ENCODE results near the gene ANKDD1A. TPM values are rescaled to one million over a fixed set of nuclear protein-coding genes. Genes with fewer than 3 reads are reported as not detected.

ANKDD1A gene
- total RNA-seq, 1 donor: 6.2 TPM

DNA sequence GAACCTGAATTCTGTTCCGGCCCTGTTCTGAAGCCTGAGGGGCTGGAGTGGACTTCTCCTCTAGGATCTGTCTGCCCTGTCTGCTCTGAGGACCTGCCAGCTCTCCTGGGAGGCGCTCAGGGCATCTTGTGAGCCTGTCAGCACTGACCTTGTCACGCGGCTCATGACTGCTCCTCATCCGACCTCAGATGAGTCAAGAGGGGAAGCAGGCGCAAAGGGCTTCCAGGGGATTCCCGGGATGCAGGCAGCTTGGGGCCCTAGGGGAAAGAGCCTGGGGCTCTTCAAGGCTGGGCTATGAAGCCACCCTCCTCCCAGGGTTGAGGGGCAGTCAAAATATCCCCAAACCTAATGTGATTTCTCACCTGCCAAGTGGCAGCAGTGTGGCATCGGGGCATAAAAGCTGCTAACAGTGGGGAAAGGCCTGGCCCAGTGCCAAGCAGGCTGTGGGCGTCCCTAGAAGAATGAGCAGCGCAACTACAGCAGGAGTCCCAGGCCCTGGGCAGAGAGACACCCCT, 27.6 kb upstream of the ANKDD1A start:
- Histone ChIP-seq H3K9me3 (ENCODE audit: low read depth, low read length) (no peaks in the 10 kb centered on the region), H2AFZ (ENCODE audit: low read length) (no peak overlapping the region), H3K79me2 (ENCODE audit: insufficient read depth, low read length) (no peaks in the 10 kb centered on the region), H3K27ac (ENCODE audit: low read depth, low read length) (peak overlapping the region; percentile 86), H4K20me1 (ENCODE audit: insufficient read depth, low read length) (no peaks in the 10 kb centered on the region), H3K27me3 (ENCODE audit: insufficient read depth, low read length) (no peaks in the 10 kb centered on the region), H3K4me2 (ENCODE audit: insufficient read depth, low read length) (peak overlapping the region; percentile 54), H3K4me1 (ENCODE audit: insufficient read depth, low read length) (peaks cover 30% of the 10 kb centered on the region), H3K4me3 (ENCODE audit: insufficient read depth, low read length) (no peak overlapping the region), H3K36me3 (ENCODE audit: insufficient read depth, low read length) (no peaks in the 10 kb centered on the region)
- TF ChIP-seq, protein P1, sequence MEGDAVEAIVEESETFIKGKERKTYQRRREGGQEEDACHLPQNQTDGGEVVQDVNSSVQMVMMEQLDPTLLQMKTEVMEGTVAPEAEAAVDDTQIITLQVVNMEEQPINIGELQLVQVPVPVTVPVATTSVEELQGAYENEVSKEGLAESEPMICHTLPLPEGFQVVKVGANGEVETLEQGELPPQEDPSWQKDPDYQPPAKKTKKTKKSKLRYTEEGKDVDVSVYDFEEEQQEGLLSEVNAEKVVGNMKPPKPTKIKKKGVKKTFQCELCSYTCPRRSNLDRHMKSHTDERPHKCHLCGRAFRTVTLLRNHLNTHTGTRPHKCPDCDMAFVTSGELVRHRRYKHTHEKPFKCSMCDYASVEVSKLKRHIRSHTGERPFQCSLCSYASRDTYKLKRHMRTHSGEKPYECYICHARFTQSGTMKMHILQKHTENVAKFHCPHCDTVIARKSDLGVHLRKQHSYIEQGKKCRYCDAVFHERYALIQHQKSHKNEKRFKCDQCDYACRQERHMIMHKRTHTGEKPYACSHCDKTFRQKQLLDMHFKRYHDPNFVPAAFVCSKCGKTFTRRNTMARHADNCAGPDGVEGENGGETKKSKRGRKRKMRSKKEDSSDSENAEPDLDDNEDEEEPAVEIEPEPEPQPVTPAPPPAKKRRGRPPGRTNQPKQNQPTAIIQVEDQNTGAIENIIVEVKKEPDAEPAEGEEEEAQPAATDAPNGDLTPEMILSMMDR (IDR thresholded peaks at IDR 0.05; ENCODE audit: extremely low read depth, low read depth, low read length): no peak
- peak; percentile 97 for DNase-seq (ENCODE audit: insufficient read length, low spot score, missing footprints)

DNA sequence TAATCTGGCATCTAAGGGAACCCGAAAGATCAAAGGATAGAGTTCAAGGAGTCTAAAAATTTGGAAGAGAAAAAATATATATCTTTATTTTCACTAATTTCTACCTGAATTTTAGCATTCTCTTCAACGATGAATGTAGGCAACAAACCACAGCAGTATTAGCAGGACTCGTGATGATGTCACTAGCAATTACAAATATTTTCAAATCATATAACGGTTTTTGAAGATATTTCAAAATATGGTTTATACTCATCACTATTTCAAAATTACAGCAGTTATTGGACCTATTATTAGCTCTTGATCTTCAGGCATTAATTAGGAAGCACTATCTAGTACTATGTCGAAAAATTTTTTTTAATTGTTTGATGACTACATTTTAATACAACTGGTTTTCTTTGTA, 27.0 kb upstream of the ANKDD1A start:
- Histone ChIP-seq H3K4me3 (ENCODE audit: insufficient read depth, low read length) (no peak overlapping the region), H3K36me3 (ENCODE audit: insufficient read depth, low read length) (no peaks in the 10 kb centered on the region), H3K27ac (ENCODE audit: low read depth, low read length) (peak overlapping the region; percentile 86), H3K27me3 (ENCODE audit: insufficient read depth, low read length) (no peaks in the 10 kb centered on the region), H3K9me3 (ENCODE audit: low read depth, low read length) (no peaks in the 10 kb centered on the region), H3K4me1 (ENCODE audit: insufficient read depth, low read length) (peaks cover 30% of the 10 kb centered on the region), H3K4me2 (ENCODE audit: insufficient read depth, low read length) (no peak overlapping the region), H4K20me1 (ENCODE audit: insufficient read depth, low read length) (no peaks in the 10 kb centered on the region), H2AFZ (ENCODE audit: low read length) (no peak overlapping the region), H3K79me2 (ENCODE audit: insufficient read depth, low read length) (no peaks in the 10 kb centered on the region)
- no peak for DNase-seq (ENCODE audit: insufficient read length, low spot score, missing footprints)
- TF ChIP-seq, protein P1 (IDR thresholded peaks at IDR 0.05; ENCODE audit: extremely low read depth, low read depth, low read length): no peak

DNA sequence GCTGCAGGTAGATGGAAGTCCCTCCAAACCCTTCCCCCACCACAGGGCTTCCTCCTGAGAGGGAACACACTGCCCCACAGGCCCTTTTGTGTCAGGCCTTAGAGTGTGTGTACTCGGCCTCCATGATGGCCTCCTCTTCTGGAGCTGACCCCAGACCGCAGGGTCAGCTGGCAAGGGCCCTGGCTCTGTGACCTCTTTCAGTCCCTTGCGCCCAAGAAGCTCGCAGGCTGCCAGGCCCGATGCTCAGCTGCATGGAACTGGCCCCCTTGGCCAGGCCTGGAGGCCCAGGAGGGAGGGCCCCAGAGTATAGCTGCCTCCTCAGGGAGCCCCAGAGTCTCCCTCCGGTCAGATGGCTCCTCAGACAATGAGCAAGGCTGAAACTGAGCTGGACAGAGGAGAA, 23.4 kb upstream of the ANKDD1A start:
- DNase-seq (ENCODE audit: insufficient read length, low spot score, missing footprints): no peak
- Histone ChIP-seq H3K36me3 (ENCODE audit: insufficient read depth, low read length) (no peaks in the 10 kb centered on the region), H4K20me1 (ENCODE audit: insufficient read depth, low read length) (no peaks in the 10 kb centered on the region), H2AFZ (ENCODE audit: low read length) (no peak overlapping the region), H3K4me1 (ENCODE audit: insufficient read depth, low read length) (peaks cover 13% of the 10 kb centered on the region), H3K4me3 (ENCODE audit: insufficient read depth, low read length) (no peak overlapping the region), H3K4me2 (ENCODE audit: insufficient read depth, low read length) (no peak overlapping the region), H3K27me3 (ENCODE audit: insufficient read depth, low read length) (no peaks in the 10 kb centered on the region), H3K79me2 (ENCODE audit: insufficient read depth, low read length) (no peaks in the 10 kb centered on the region), H3K27ac (ENCODE audit: low read depth, low read length) (no peak overlapping the region), H3K9me3 (ENCODE audit: low read depth, low read length) (no peaks in the 10 kb centered on the region)
- TF ChIP-seq, protein P1 (IDR thresholded peaks at IDR 0.05; ENCODE audit: extremely low read depth, low read depth, low read length): no peak

DNA sequence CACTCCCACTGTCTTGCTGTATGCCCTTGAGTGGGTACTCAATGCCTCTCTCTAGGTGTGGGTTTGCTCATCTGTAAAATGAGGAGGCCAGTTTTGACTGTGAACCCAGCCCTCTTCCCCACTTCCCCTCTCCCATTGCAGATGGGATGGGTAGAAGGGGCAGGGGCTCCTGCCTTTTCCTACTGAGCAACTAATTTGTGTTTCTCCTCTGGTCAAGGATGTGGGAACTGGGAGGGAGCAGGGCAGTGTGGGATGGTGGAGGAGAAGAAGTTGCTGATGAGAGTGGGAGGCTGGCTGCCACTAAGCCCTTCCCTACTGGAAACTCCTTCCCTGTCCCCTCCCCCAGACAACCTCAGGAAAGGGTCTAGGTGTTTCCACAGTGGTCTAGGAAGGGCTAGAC, 20.1 kb upstream of the ANKDD1A start:
- TF ChIP-seq, protein P1 (IDR thresholded peaks at IDR 0.05; ENCODE audit: extremely low read depth, low read depth, low read length): no peak
- Histone ChIP-seq H3K27me3 (ENCODE audit: insufficient read depth, low read length) (no peaks in the 10 kb centered on the region), H3K9me3 (ENCODE audit: low read depth, low read length) (no peaks in the 10 kb centered on the region), H3K79me2 (ENCODE audit: insufficient read depth, low read length) (no peaks in the 10 kb centered on the region), H3K4me3 (ENCODE audit: insufficient read depth, low read length) (no peak overlapping the region), H3K27ac (ENCODE audit: low read depth, low read length) (no peak overlapping the region), H4K20me1 (ENCODE audit: insufficient read depth, low read length) (no peaks in the 10 kb centered on the region), H3K4me2 (ENCODE audit: insufficient read depth, low read length) (no peak overlapping the region), H2AFZ (ENCODE audit: low read length) (no peak overlapping the region), H3K4me1 (ENCODE audit: insufficient read depth, low read length) (peaks cover 27% of the 10 kb centered on the region), H3K36me3 (ENCODE audit: insufficient read depth, low read length) (no peaks in the 10 kb centered on the region)
- DNase-seq (ENCODE audit: insufficient read length, low spot score, missing footprints): no peak

All from osteoblast (primary cell).